Measurements from ENCODE around the gene OR10J5. TPM values are rescaled to one million over a fixed set of nuclear protein-coding genes. Genes with fewer than 3 reads are reported as not detected.
"Not testable (repeated sequence)": the region's sequence is repeated elsewhere in the genome, so short reads cannot be mapped to it uniquely, and the experiment has no call there.

OR10J5 gene
- total RNA-seq, 1 experiment from 2014 or later, result not detected

DNA sequence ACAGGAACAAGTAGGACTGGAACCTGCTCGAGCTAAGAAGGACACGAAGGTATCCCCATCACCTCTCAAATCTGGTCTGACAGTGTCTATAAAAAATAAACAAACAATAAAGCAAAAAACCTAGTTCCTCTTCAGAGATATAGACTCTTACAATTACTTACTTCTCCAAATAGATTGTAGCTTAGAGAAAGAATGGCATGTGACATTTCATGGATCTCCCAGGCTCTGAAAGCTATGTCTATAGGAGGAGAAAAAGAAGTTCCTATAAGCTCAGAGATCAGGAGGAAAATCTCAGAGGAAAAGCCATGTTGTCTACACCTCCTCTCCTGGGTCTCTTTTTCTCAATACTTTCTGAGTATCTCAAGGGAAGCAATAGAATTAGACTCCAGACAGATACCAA lies 12.3 kb upstream of the OR10J5 start:
- ATAC-seq (no peak), DNase-seq (ENCODE audit: low read depth, low spot score) (no peak)
- H3K4me1 ChIP-seq (ENCODE audit: control insufficient read depth, insufficient read depth, low read length), result no peaks in the 10 kb centered on the region
- no peak overlapping the region for H3K27ac ChIP-seq (ENCODE audit: low read length)
- POLR2A ChIA-PET, result interaction anchor here (0.5 kb wide), 1 partner anchor 27 kb away, joined by 16 read pairs; no protein-coding TSS in a partner anchor
- no TSS peak for BruUV-seq (replicated peaks)
- CTCF ChIA-PET, result no interaction called here
- in situ Hi-C loops (cut with HindIII; ENCODE audit: low pct_unique_long_range_greater_than_20kb, low sequenced_read_pairs) (no loop called here), intact Hi-C loops (cut with micrococcal nuclease; ENCODE audit: unreplicated experiment) (no loop called here)
- TF ChIP-seq, protein P1, sequence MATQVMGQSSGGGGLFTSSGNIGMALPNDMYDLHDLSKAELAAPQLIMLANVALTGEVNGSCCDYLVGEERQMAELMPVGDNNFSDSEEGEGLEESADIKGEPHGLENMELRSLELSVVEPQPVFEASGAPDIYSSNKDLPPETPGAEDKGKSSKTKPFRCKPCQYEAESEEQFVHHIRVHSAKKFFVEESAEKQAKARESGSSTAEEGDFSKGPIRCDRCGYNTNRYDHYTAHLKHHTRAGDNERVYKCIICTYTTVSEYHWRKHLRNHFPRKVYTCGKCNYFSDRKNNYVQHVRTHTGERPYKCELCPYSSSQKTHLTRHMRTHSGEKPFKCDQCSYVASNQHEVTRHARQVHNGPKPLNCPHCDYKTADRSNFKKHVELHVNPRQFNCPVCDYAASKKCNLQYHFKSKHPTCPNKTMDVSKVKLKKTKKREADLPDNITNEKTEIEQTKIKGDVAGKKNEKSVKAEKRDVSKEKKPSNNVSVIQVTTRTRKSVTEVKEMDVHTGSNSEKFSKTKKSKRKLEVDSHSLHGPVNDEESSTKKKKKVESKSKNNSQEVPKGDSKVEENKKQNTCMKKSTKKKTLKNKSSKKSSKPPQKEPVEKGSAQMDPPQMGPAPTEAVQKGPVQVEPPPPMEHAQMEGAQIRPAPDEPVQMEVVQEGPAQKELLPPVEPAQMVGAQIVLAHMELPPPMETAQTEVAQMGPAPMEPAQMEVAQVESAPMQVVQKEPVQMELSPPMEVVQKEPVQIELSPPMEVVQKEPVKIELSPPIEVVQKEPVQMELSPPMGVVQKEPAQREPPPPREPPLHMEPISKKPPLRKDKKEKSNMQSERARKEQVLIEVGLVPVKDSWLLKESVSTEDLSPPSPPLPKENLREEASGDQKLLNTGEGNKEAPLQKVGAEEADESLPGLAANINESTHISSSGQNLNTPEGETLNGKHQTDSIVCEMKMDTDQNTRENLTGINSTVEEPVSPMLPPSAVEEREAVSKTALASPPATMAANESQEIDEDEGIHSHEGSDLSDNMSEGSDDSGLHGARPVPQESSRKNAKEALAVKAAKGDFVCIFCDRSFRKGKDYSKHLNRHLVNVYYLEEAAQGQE (IDR thresholded peaks at IDR 0.05; ENCODE audit: insufficient read depth in 1 of 2, low read depth in 2 of 2, low read length in 1 of 2), result no peak
- TF ChIP-seq TCF7L2 (IDR thresholded peaks at IDR 0.05; ENCODE audit: low read depth, low read length), result no peak
- no peak for TF ChIP-seq SIN3A (IDR thresholded peaks at IDR 0.05; ENCODE audit: borderline replicate concordance, insufficient read depth, low read depth, low read length)
- TF ChIP-seq, protein P2, sequence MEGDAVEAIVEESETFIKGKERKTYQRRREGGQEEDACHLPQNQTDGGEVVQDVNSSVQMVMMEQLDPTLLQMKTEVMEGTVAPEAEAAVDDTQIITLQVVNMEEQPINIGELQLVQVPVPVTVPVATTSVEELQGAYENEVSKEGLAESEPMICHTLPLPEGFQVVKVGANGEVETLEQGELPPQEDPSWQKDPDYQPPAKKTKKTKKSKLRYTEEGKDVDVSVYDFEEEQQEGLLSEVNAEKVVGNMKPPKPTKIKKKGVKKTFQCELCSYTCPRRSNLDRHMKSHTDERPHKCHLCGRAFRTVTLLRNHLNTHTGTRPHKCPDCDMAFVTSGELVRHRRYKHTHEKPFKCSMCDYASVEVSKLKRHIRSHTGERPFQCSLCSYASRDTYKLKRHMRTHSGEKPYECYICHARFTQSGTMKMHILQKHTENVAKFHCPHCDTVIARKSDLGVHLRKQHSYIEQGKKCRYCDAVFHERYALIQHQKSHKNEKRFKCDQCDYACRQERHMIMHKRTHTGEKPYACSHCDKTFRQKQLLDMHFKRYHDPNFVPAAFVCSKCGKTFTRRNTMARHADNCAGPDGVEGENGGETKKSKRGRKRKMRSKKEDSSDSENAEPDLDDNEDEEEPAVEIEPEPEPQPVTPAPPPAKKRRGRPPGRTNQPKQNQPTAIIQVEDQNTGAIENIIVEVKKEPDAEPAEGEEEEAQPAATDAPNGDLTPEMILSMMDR (IDR thresholded peaks at IDR 0.05), result no peak
- no peak for TF ChIP-seq POLR2AphosphoS5 (IDR thresholded peaks at IDR 0.05; ENCODE audit: low read depth, low read length)
- H3K36me3 ChIP-seq (ENCODE audit: control insufficient read depth, insufficient read depth, low read length), result no peaks in the 10 kb centered on the region
- H3K27me3 ChIP-seq (ENCODE audit: control insufficient read depth, insufficient read depth, low read length), result no peaks in the 10 kb centered on the region
- H3K4me3 ChIP-seq (ENCODE audit: low read depth in 2 of 2, low read length in 2 of 2), result no peak overlapping the region
- no peaks in the 10 kb centered on the region for H3K9me3 ChIP-seq (ENCODE audit: control insufficient read depth, insufficient read depth, low read depth, low read length)

DNA sequence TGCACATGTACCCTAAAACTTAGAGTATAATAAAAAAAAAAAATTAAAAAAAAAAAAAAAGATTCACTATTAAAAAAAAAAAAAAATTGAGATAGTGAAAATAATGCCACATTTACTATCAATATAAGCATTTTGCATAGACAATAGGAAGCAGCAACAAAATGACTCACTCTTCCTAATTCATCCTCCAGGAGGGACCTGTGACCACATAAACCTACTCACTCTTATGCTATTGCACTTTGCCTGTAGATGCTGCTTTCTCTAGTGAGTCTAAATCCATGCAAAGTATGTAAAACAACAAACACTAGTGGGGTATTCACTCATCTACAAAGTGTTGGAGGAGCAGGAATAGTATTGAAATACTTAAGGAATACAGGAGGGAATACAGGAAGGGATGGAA lies 2.9 kb downstream of the OR10J5 start:
- Histone ChIP-seq H3K9me3 (ENCODE audit: control insufficient read depth, insufficient read depth, low read depth, low read length) (no peaks in the 10 kb centered on the region), H3K27me3 (ENCODE audit: control insufficient read depth, insufficient read depth, low read length) (no peaks in the 10 kb centered on the region), H3K27ac (ENCODE audit: low read length) (no peak overlapping the region), H3K4me1 (ENCODE audit: control insufficient read depth, insufficient read depth, low read length) (no peaks in the 10 kb centered on the region), H3K36me3 (ENCODE audit: control insufficient read depth, insufficient read depth, low read length) (no peaks in the 10 kb centered on the region), H3K4me3 (ENCODE audit: low read depth in 2 of 2, low read length in 2 of 2) (no peak overlapping the region)
- ATAC-seq (no peak), DNase-seq (ENCODE audit: low read depth, low spot score) (no peak)
- intact Hi-C loops (cut with micrococcal nuclease; ENCODE audit: unreplicated experiment), result no loop called here
- POLR2A ChIA-PET, result no interaction called here
- no TSS peak for BruUV-seq (replicated peaks)
- CTCF ChIA-PET, result no interaction called here
- TF ChIP-seq, protein P2 (IDR thresholded peaks at IDR 0.05), result no peak
- no peak for TF ChIP-seq TCF7L2 (IDR thresholded peaks at IDR 0.05; ENCODE audit: low read depth, low read length)
- TF ChIP-seq SIN3A (IDR thresholded peaks at IDR 0.05; ENCODE audit: borderline replicate concordance, insufficient read depth, low read depth, low read length), result no peak
- TF ChIP-seq, protein P1 (IDR thresholded peaks at IDR 0.05; ENCODE audit: insufficient read depth in 1 of 2, low read depth in 2 of 2, low read length in 1 of 2), result no peak
- no peak for TF ChIP-seq POLR2AphosphoS5 (IDR thresholded peaks at IDR 0.05; ENCODE audit: low read depth, low read length)
- in situ Hi-C loops (cut with HindIII; ENCODE audit: low pct_unique_long_range_greater_than_20kb, low sequenced_read_pairs), result no loop called here

DNA sequence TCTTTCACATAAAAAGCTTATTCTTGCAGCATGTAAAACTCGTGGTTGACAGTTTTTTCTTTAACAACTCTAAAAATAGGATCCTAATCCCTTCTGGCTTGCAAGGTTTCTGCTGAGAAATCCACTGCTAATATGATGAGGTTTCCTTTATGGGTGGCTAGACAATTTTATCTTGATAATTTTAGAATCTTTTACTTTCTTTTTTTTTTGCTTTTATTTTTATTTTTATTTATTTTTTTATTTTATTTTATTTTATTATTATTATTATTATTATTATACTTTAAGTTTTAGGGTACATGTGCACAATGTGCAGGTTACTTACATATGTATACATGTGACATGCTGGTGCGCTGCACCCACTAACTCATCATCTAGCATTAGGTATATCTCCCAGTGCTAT lies 11.0 kb downstream of the OR10J5 start:
- H3K36me3 ChIP-seq (ENCODE audit: control insufficient read depth, insufficient read depth, low read length); POLR2A ChIA-PET; H3K4me3 ChIP-seq (ENCODE audit: low read depth in 2 of 2, low read length in 2 of 2); H3K4me1 ChIP-seq (ENCODE audit: control insufficient read depth, insufficient read depth, low read length); BruUV-seq (replicated peaks); H3K27ac ChIP-seq (ENCODE audit: low read length); H3K9me3 ChIP-seq (ENCODE audit: control insufficient read depth, insufficient read depth, low read depth, low read length); intact Hi-C loops (cut with micrococcal nuclease; ENCODE audit: unreplicated experiment); ATAC-seq; CTCF ChIA-PET; in situ Hi-C loops (cut with HindIII; ENCODE audit: low pct_unique_long_range_greater_than_20kb, low sequenced_read_pairs); DNase-seq (ENCODE audit: low read depth, low spot score); H3K27me3 ChIP-seq (ENCODE audit: control insufficient read depth, insufficient read depth, low read length): not testable (repeated sequence)
